Stomach (tissue), 9 donors: ENCODE data around the gene MICALL2. TPM values are rescaled to one million over a fixed set of nuclear protein-coding genes. Genes with fewer than 3 reads are reported as not detected.

Experiments
- DNase-seq, 2 donors: peaks; one replicate each; pipeline versions ENCODE4 v3.0.0 to v3.0.0-alpha.2; 2013 to 2019
- H3K27ac ChIP-seq, 5 donors: fragments of 200-600 bp in 4 of 5; sonication (generic) in 4 of 5; one replicate each; pipeline ENCODE4 v1.5.1; 2013 to 2019; ENCODE audit warnings: mild to moderate bottlenecking in 1 of 5, moderate library complexity in 1 of 5
- H3K27me3 ChIP-seq, 3 donors: fragments of 200-600 bp; sonication (generic); one replicate each; pipeline ENCODE4 v1.5.1; 2017 to 2019; ENCODE audit warnings: mixed run types in 1 of 3
- H3K36me3 ChIP-seq, 4 donors: fragments of 200-600 bp; sonication (generic); 1 replicate in 3 of 4; 2 replicates in 1 of 4; pipeline ENCODE4 v1.5.1; 2016 to 2019
- H3K4me1 ChIP-seq, 4 donors: fragments of 200-600 bp; sonication (generic); one replicate each; pipeline ENCODE4 v1.5.1; 2016 to 2019
- H3K4me3 ChIP-seq, 4 donors: fragments of 200-600 bp; sonication (generic) in 3 of 4; one replicate each; pipeline ENCODE4 v1.5.1; 2016 to 2019; ENCODE audit warnings: mild to moderate bottlenecking in 1 of 4
- H3K9me3 ChIP-seq, 4 donors: fragments of 200-600 bp; sonication (generic); one replicate each; pipeline ENCODE4 v1.5.1; 2016 to 2019
- EP300 ChIP-seq: sonication (generic); formaldehyde crosslinking; IDR thresholded peaks from one replicate; pipeline ENCODE4 v1.6.1; 2017; ENCODE audit warnings: antibody characterized with exemption
- POLR2A ChIP-seq, 4 donors: fragments of 450-650 bp; IDR thresholded peaks; one replicate each; pipeline ENCODE4 v1.6.1; 2016; ENCODE audit warnings: antibody characterized with exemption in 4 of 4, control low read depth in 2 of 4, mild to moderate bottlenecking in 1 of 4, moderate library complexity in 1 of 4
- POLR2AphosphoS5 ChIP-seq, 3 donors: sonication (generic); formaldehyde crosslinking; IDR thresholded peaks; one replicate each; pipeline ENCODE4 v1.6.1; 2016; ENCODE audit warnings: antibody characterized with exemption in 3 of 3
- WGBS, 5 donors: extraction: QIAGEN DNeasy Blood & Tissue Kit in 3 of 5; methylation state at CpG; one replicate each; pipeline versions ENCODE4 v1.1.5 to v1.1.7; 2013 to 2018; 5-methylcytosine and 5-hydroxymethylcytosine counted together
- intact Hi-C: fragments of 100-400 bp; cut with DNase I; formaldehyde crosslinking; loops from one replicate; pipeline ENCODE4 v1.15.1; 2023; ENCODE audit warnings: low total_unique reads
- polyA plus RNA-seq, 3 donors: library from polyadenylated mRNA; stranded (reverse); fragments of 200-250 nt; gene quantifications; one replicate each; pipeline ENCODE4 v1.2.3, GENCODE V29; 2013
- total RNA-seq, 5 donors: library from RNA; depleted of rRNA; stranded (reverse); fragments of >200 nt; gene quantifications; one replicate each; pipeline versions ENCODE4 v1.1.0 to v1.2.3, GENCODE V29; 2014 to 2016
- TF ChIP-seq, protein P1 (sequence below), 7 experiments: fragments of 450-650 bp in 4 of 7; fragments of 200-600 bp in 3 of 7; sonication (generic) in 3 of 7; IDR thresholded peaks; one replicate each; pipeline ENCODE4 v1.5.1; 2016 to 2019; ENCODE audit warnings: antibody characterized with exemption in 7 of 7, control low read depth in 2 of 7, mild to moderate bottlenecking in 1 of 7
- donor health status: healthy with polysubstance abuse.
- donor health status: Bipolar disorder and iron deficiency.
- donor health status: healthy.

The MICALL2 gene
- total and polyA plus RNA-seq, 8 donors: 30.7 to 263 (median 102) TPM

DNA sequence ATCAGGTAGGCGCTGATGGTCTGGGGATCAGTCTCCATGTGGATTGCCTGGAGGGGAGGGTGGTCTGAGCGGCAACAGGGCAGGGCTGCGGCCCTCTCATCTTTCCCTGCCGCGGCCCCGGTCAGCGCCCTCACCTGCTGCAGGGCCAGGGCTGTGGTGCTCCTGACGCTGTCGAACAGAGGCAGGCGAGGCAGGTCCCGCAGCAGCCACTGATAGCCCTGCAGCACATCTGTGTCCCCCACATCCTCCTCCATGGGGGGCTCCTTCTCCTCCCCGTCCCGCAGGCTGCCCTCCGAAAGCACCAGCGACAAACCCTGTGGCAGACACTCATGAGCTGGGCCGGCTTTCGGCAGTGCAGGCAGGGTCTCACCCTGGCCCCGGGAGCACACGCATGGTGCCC is 25.9 kb upstream of the MICALL2 start:
- peaks cover 88 to 100% (median 100%) of the 10 kb centered on the region in 4 donors for H3K36me3 ChIP-seq
- no peak overlapping the region for H3K27ac ChIP-seq
- TF ChIP-seq EP300 (no peak), POLR2AphosphoS5 (IDR thresholded peaks at IDR 0.05) (no peak), POLR2A (IDR thresholded peaks at IDR 0.05) (no peak)
- TF ChIP-seq, protein P1, sequence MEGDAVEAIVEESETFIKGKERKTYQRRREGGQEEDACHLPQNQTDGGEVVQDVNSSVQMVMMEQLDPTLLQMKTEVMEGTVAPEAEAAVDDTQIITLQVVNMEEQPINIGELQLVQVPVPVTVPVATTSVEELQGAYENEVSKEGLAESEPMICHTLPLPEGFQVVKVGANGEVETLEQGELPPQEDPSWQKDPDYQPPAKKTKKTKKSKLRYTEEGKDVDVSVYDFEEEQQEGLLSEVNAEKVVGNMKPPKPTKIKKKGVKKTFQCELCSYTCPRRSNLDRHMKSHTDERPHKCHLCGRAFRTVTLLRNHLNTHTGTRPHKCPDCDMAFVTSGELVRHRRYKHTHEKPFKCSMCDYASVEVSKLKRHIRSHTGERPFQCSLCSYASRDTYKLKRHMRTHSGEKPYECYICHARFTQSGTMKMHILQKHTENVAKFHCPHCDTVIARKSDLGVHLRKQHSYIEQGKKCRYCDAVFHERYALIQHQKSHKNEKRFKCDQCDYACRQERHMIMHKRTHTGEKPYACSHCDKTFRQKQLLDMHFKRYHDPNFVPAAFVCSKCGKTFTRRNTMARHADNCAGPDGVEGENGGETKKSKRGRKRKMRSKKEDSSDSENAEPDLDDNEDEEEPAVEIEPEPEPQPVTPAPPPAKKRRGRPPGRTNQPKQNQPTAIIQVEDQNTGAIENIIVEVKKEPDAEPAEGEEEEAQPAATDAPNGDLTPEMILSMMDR (IDR thresholded peaks at IDR 0.05): no peak
- H3K27me3 ChIP-seq: no peaks in the 10 kb centered on the region
- intact Hi-C loops: no loop called here
- DNase-seq: no peak
- WGBS, 5 donors: 90 to 98% (median 97%) methylated on average over 11 to 19 of the region's 19 CpGs; no CpG with 5 or more reads in 1 of the 5 donors
- H3K4me1 ChIP-seq: no peaks in the 10 kb centered on the region
- no peak overlapping the region for H3K4me3 ChIP-seq
- H3K9me3 ChIP-seq: no peaks in the 10 kb centered on the region

DNA sequence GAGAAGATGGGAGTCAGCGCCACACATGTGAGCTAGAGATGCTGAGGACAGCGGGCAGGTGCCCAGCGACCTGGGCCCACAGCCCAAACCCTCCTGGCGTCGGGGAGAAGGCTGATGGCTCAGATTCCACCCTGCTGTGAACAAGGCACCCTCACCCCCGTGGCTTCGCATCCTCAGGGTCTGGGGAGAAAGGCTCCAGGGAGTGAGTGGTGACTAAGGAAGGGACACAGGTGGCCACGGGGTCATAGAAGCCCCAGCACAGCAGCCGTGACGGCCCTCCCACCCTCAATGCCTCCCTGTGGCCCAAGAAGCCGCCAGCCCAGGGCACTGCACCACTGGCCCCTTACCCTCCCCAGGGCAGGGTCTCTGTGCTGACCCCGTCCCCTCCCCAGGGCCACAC is 25.3 kb upstream of the MICALL2 start:
- WGBS, 5 donors: 87 to 96% (median 90%) methylated on average over 10 to 12 of the region's 12 CpGs
- Histone ChIP-seq H3K27me3 (no peaks in the 10 kb centered on the region), H3K4me1 (no peaks in the 10 kb centered on the region), H3K9me3 (no peaks in the 10 kb centered on the region), H3K27ac (no peak overlapping the region), H3K4me3 (no peak overlapping the region), H3K36me3 (peaks cover 87 to 100% (median 100%) of the 10 kb centered on the region in 4 donors)
- intact Hi-C loops: no loop called here
- DNase-seq: no peak
- TF ChIP-seq, protein P1 (IDR thresholded peaks at IDR 0.05): no peak
- TF ChIP-seq EP300: no peak
- no peak for TF ChIP-seq POLR2AphosphoS5 (IDR thresholded peaks at IDR 0.05)
- TF ChIP-seq POLR2A (IDR thresholded peaks at IDR 0.05): no peak

DNA sequence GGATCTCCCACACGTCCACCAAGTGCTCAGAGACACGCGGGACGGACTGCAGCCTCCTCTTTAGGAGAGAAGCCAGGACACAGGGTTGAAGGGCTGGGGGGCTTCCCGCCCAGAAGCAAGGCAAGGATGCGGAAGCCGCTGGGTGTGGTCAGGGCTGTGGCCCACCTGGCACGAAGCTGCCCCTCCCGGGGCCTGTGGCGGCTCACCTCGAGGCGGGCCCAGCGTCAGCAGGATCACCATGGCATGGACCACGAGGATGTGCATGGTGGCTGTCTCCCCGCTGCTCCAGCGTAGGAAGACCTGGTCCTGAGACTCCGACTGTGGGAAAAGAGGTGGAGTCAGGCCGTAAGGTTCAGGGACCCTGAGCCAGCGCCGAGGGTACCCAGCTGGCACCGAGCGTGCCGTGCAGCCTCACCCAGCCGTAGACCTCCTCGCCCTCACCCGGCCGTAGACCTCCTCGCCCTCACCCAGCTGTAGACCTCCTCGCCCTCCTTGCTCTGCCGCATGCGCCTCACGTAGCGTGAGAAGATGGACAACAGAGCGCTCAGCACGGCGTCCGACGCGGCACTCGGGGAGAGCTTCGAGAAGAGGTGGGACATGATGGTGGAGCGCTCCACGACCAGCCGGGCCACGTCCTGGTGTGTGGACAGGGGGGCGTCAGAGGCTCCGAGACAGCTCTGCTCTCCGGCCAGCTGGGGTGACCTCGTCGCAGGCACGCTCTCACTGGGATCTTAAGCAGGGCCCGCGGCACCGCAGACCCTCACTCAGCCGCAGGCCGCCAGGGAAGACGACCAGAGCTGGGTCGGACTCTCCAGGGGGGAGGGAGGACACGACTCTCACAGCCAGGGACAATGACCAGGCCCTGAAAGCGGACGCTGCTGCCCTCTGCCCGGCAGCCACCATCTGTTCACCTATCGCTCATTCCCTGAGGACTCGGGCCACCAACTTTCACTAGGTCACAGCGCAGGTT is 24.6 kb upstream of the MICALL2 start:
- TF ChIP-seq EP300 (no peak), POLR2A (IDR thresholded peaks at IDR 0.05) (no peak), POLR2AphosphoS5 (IDR thresholded peaks at IDR 0.05) (no peak)
- TF ChIP-seq, protein P1 (IDR thresholded peaks at IDR 0.05): no peak
- DNase-seq: no peak
- no peaks in the 10 kb centered on the region for H3K27me3 ChIP-seq
- H3K9me3 ChIP-seq: no peaks in the 10 kb centered on the region
- no peak overlapping the region for H3K4me3 ChIP-seq
- H3K4me1 ChIP-seq: no peaks in the 10 kb centered on the region
- intact Hi-C loops: no loop called here
- H3K27ac ChIP-seq: no peak overlapping the region
- WGBS, 5 donors: 94 to 95% (median 94%) methylated on average over 40 to 65 of the region's 65 CpGs
- H3K36me3 ChIP-seq: peaks cover 82 to 100% (median 100%) of the 10 kb centered on the region in 4 donors

DNA sequence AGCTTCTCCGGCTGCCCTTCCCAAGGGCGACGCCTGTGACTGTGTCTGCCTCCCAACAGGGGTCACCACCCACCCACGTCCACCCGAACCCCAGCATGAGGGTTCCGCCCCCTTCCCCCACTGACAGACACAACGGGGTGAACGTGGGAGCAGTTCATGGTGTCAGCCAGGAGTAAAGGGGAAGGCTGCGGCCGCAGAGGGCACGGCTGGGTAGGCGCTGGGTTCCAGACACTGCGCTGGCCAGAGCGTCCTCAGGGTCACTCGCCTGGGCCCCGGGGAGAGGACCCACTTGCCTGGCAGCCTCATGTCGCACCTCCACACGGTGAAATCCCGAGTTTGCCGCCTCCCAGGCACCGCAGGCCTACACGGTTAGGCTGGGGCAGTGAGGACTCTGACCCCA is 23.8 kb upstream of the MICALL2 start:
- Histone ChIP-seq H3K27ac (no peak overlapping the region), H3K9me3 (no peaks in the 10 kb centered on the region), H3K36me3 (peaks cover 84 to 100% (median 100%) of the 10 kb centered on the region in 4 donors), H3K27me3 (no peaks in the 10 kb centered on the region), H3K4me1 (no peaks in the 10 kb centered on the region), H3K4me3 (no peak overlapping the region)
- DNase-seq: no peak
- TF ChIP-seq EP300: no peak
- TF ChIP-seq POLR2AphosphoS5 (IDR thresholded peaks at IDR 0.05): no peak
- intact Hi-C loops: no loop called here
- WGBS, 5 donors: 82 to 93% (median 90%) methylated on average over 22 of the region's 22 CpGs
